ENCODE data around the gene FAM200C.

The FAM200C gene

GRCh38 chr5:160348080-160348479 is 51.8 kb downstream of the FAM200C start:
- no peak for TF ChIP-seq CTCF (IDR thresholded peaks at IDR 0.05; ENCODE audit: low read depth, low read length, missing control alignments)
- no peak for DNase-seq (ENCODE audit: extremely low read depth, low read depth)
- H3K4me3 ChIP-seq (replicated peaks; ENCODE audit: low read depth, low read length) = no peak overlapping the region

GRCh38 chr5:160347448-160347847 is 52.4 kb downstream of the FAM200C start:
- no peak for DNase-seq (ENCODE audit: extremely low read depth, low read depth)
- H3K4me3 ChIP-seq (replicated peaks; ENCODE audit: low read depth, low read length) = no peak overlapping the region
- TF ChIP-seq CTCF (IDR thresholded peaks at IDR 0.05; ENCODE audit: low read depth, low read length, missing control alignments) = no peak
